OCI-M2 (cell line): Measurements from ENCODE around the gene PPIL6.

ENCODE experiments used
- DNase-seq: peaks from one replicate; lab custom pipeline; 2025; ENCODE audit not compliant: unreplicated experiment; lab: John Stamatoyannopoulos, UW

The PPIL6 gene

DNA sequence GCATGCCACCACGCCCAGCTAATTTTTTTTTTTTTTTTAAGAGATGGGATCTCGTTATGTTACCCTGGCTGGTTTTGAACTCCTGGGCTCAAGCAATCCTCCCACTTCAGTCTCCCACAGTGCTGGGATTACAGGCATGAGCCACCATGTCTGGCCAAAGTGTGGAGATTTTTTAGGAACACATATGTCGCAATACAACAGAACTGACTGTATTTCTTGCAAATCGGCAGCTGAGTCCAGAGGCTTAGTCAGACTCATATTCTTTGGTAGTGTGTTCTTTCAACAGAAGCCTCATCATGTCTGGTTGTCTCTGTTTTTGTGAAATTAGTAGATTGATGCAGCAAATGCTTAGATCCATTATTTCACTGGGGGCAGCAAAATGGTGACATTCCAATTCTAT lies 34.2 kb downstream of the PPIL6 start:
- DNase-seq, result no peak

DNA sequence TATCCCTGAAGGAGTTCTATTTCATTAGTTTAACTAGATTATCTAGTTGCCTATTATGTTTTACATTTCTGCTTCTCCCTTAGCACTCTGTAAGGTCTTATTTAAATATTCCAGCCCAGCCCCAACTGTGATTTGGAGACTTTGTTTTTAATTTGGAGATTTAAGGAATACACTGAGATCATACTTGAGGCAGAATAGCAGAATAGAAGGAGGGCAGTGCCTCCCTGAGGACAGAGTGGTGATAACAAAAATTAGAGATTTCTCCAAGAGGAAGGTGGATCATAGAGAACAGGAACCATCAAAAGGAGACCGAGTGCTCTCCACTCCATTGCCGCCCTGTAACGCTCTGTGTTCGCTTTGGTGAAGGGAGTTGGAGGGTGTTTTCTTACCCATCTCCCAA lies 43.4 kb downstream of the PPIL6 start:
- no peak for DNase-seq

DNA sequence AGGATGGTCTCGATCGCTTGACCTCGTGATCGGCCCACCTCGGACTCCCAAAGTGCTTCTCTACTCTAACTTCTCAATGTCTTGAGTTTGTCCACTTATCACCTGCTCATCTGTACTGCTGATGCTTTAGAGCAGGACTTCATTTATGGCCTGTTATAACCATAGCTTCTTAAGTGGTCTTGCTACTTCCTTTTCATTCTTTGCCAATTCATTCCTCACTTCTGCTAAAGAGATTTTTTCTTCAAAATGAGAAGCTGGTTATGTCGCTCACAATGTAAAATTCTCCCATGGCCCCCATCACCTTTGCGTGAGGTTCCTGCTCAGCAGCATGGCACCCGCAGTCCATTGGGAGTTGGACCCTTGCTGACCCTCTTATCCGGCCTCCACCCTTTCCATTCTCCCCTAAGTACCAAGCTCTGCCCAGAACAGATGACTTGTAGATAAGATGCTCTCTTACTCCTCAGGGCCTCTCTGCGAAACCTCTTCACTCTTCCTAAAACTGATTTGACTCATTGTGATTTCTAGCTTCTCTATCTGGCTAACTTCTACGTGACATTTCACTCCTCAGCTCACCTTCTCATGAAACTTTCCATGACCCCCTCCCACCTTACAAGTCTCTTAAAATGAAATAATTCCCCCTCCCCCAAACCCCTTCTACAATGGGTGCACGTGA lies 44.2 kb downstream of the PPIL6 start:
- DNase-seq, result no peak

DNA sequence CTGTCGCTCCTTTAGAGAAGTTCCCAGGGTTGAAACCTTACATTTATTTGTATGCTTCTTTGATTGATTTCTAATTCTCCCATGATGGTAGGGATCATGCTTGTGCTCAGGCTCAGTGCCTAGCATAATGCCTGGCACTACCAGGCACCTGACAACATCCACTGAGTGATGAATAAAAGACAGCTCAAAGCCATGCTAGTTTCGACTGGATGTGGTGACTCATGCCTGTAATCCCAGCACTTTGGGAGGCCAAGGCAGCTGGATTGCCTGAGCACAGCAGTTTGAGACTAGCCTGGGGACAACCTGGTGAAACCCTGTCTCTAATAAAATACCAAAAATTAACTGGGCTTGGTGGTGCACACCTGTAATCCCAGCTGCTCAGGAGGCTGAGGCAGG lies 46.5 kb downstream of the PPIL6 start:
- no peak for DNase-seq

DNA sequence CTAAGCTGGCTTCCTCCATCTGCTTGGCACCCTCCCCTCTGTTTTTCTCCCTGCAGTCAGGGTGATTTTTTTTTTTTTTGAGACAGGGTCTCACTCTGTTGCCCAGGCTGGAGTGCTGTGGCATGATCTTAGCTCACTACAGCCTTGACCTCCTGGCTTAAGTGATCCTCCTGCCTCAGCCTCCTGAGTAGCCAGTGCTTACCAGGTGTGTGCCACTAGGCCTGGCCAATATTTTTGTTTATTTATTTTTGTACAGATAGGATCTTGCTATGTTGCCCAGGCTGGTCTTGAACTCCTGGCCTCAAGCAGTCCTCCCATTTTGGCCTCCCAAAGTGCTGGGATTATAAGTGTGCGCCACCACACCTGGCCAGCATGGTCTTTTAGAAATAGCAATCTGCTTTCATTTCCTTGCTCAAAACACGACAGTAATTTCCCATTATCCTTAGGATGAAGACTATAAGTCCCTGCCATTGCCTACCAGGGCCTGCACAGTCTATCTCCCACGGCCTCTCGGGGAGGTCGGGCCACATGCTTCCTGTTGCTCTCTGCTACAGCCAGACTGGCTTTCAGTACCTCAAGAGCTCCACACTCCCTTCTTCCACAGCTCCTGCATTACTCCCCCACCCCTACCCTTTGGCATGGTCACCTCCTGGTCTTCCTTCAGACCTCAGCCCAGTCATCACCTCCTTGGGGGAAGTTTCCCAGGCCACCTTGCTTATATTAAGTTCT lies 47.1 kb downstream of the PPIL6 start:
- DNase-seq, result no peak

DNA sequence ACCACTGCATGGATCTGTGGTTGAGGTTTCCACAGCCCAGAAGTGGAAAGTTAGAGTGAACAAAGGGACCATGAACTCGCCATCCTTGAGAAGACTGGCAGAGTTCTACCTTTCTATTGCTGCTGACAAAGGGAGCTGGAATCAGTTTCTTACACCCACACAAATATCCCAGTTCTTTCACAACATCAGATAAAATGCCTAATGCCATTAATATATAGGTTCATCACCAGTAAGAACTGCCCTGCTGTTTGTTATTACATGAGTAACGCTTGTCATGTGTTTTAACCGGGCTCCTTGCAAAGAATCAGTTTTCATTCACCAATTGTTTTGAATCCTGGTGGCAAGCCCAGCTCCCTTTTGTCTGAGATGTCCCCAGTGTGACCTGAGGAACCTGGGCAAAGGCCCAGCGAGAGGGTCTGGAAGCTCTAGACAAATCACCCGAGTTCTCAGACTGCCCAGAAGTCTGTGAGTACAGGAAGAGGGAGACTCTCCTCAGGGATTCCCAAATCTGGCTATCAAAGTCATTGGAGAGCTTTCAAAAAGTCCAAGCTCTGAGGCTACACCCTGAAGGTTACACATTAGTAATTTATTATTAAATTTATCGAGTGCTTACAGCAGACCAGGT lies 50.7 kb downstream of the PPIL6 start:
- no peak for DNase-seq

DNA sequence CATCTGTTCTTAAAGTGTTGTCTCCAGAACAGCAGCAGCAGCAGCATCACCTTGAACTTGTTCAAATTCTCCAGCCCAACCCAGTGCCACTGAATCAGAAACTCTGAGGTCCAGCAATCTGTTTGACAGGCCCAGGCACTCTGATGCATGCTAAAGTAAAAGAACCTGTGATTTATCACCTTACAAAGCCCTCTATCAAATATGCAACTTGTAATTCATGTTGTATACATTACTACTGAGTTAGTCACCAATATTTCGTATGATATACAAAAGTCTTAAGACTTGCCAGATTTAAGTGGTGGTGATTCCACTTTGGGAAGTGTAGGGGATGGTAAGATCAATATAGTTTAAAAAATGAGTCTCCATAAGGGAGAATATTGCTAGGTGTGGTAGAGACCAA lies 52.2 kb downstream of the PPIL6 start:
- no peak for DNase-seq

DNA sequence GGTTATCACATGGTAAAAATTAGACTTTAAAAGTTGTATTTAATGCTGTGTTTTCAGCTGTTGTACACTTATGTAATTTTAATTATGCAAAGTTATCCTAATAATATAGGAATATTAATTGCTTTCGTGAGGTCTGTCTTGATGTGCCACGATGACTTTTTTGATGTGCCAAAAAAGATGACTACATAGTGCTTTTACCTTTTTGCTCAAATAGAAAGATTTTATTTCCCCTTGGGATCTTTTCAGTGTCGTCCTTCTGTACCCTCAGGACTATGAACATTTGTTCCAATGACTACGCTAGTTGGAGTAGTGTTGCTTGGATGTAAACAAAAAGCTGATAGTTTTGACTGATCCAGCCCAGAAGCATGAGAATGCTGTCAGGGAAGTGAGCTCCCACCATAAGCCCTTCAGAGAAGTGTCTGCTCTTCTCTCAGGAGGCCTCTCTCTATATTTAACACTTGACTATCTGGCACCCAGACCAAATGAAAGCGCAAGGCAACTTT lies 56.9 kb downstream of the PPIL6 start:
- DNase-seq, result no peak

DNA sequence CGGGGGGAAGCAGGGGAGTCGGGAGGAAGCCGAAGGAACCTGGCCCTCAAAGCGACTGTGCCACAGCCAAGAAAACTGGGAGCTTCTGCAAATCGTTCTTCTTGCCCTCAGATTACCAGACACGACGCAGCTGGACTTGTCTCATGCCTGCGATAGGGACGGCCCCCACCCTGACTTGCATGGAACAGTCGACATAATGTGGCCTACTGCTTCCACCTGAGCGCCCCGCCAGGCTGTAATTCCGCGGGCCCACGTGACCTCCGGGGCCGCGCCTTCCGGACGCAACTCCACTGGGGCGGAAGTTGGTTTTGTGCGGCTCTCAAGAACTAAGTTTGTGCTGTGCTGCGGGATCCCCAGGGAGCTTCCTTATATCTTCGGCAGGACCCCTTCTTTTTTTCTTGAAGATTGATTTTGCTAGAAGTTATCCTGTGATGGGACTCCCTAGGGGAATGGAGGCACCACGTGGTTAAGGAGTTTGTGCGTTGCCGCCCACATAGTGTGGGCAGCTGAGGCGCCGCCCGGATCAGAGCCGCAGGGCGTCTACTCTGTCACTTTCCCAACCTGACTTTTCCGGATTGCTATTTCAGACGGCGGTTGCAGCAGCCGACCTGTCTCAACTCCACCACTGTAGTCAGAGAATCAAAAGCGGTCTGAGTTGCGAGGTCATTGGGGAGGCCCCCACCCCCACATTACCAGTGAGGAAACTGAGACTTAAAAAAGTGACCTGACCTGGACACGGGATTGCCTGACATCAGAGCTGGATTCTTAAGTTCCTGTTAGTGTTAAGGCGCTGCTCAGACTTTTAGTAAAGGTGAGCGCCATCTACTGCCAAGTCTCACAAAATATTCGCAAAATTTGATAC lies 57.6 kb downstream of the PPIL6 start:
- peak; percentile 94 for DNase-seq

DNA sequence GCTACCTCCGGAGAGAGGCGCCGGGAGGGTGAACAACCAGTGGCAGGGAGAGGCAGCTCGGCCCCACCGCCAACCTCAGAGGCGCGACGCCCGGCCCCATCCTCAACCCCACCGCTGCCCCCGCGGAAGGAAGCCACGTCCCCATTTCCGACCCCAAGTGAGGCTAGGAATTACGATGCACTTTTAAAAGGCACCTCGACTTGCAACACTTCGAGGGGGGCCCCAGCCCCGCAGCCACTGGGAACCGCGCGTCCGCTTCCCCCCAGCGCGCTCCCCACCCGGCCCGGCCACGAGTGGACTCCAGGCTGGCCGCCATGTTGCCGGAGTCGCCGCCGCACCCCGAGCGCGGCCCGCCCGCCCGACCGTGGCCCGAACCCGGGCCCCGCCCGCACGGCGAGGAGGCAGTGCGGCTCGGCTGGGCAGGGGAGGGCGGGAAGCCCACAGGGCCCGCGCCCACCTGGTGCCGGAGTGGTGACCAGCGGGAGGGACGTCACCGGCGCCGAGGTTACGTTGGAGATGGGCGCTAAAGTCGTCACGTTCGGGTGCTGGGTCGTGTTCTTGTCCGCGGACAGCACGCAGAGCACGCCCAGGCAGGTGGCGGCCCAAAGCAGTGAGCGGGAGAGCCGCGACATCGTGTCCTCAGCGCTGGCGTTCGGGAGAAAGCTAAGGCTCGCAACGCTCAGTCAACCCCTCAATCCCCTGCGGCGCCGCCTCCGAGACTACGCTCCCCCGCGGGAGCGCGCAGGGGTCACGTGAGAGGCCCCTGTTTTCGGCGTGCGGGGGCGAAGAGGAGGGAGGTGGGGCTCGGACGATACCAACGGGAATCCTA lies 58.5 kb downstream of the PPIL6 start, which contains the start of gene CD164:
Gene CD164, minus strand, starts transcription at position 721 of the 829 bp plus-strand sequence. Its CDS starts 89 bp downstream, at position 632.
- no peak for DNase-seq

DNA sequence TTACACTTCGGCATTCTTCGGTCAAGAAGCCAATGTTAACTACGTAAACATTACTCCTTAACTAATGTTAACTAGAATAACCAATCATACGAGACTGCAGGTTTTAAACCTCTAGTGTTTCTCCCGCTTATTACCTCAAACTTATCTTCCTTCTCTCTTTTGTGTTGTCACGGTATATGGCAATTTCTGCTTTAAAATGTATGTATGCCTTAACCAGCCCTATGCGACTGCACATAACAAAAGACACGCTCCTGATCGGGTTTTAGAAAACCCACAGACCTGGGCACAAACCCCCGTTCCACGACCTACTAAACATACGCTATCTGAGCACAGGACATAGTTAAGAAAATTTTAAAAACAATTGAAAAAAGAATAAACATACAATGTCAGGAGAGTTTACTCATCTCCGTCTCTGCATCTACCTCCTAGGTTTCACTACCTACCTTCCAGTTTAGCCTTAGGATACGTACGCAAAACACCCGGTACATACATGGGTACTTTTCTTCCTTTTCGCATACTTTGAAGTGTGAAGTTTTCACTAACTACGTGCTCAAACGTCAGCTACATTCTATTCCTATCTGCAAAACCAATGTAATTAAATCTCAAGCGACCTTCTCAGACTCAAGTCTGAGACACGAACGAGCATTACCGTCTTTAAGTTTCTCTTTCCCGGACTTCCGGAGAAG lies 59.2 kb downstream of the PPIL6 start:
- no peak for DNase-seq

DNA sequence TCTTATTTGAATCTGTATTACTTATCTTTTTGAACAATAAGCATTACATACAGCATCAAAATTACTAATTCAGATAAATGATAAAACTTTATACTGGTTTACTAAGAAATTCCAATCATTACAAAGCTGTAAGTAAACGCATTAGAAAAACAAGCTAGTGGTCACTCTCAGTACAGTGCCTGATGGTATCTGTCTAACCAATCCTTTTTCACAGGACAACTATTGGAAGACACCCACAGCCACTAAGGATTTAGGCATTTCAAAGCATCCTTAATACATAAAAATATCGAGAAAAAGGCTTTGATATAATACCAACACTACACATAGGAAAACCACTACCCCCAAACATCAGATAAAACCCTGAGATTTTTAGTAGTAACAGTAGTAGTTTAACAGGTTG lies 60.7 kb downstream of the PPIL6 start:
- no peak for DNase-seq

DNA sequence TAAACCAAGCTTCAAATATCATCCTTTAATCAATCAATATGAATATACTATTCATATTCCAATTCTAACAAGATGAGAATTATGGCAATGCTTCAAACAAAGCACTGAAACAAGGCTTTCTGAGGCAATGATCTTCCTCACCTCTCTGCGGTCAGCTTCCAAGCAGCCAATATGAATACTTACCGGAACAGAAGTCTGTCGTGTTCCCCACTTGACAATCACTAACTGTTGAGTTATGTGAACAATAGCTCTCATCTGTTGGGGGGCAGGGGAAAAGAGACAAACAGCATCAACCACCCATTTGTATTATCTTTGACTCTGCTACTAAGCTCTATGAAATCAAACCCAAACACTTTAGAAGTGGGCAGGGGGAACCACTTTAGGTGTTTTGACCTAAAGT lies 62.7 kb downstream of the PPIL6 start:
- no peak for DNase-seq

DNA sequence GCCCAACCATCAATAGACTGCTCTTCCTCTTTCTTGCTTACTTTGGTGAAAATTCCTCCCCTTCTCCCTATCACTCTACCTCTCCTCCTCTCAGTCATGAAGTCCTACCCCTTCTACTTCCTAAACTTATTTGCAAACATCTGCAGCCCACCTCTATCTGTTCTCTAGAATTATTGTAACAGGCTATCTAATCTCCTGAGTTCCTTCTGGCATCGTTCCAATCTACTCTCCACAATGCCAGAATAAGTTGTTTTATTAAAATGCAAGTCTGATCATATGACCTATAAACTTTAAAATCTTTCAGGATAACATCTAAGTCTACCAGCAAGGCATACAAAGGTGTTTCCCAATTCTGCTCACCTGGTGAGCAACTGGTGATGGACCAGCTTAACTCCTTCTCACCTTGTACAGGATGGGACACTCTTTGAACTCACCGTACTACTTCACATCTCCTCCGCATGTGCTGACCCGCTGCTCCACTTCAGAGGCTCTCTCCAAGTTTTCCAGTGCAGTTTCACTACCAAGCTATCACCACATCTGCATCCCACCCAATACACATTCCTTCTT lies 66.0 kb downstream of the PPIL6 start:
- DNase-seq, result no peak

DNA sequence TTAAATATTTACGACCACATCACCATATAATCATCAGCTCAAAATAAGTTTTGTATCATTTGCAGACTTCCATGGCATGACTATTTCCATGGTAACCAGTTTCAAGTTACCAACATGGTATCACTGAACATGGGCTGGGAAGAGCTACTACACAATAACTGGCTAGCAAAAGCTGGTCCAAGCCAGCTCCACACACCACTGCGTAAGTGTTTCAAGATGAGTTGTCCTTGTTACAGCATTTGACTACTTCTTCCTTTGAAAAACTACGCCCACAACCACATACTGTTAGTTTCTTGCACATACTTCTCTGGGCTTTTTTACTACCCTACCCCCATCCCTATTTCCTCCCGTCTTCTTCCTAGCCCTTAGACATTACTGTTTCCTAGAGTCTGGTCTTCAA lies 66.7 kb downstream of the PPIL6 start:
- DNase-seq, result no peak

DNA sequence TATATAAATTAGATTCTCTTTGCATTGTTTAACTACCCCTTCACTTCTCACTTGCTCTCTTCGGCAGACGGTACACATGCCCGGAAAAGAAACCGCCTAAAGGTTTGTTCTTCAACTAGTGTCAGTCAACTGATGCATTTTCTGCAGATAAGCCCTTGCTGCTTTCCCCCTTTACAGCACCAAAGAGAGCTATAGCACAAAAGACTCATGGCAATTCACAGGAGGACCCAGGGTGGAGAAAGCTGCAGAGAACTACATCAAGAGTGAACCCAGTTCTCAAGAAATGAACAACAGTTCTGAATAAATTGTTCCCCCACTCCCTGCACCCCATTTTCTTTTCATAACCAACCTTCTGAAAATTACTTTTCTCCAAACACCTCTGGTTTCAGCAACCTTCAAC lies 67.1 kb downstream of the PPIL6 start:
- DNase-seq, result no peak

DNA sequence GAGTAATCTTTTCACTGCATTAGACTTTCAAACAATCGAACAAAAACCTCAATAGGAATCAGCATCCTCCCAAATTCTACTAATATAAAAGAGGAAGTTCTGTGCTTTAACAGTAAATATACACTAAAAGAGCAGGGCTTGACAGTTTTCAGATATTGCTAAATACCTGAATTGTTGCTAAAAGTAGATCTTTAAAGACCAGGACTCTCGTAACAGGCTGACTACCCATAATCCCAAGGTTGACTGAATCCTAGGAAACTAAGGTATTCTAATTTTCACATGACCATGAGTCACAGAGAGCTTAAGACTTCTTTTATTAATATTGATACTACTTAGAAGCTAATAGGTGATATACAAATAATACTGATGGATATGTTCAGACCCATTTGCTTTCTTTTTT lies 68.3 kb downstream of the PPIL6 start:
- no peak for DNase-seq

DNA sequence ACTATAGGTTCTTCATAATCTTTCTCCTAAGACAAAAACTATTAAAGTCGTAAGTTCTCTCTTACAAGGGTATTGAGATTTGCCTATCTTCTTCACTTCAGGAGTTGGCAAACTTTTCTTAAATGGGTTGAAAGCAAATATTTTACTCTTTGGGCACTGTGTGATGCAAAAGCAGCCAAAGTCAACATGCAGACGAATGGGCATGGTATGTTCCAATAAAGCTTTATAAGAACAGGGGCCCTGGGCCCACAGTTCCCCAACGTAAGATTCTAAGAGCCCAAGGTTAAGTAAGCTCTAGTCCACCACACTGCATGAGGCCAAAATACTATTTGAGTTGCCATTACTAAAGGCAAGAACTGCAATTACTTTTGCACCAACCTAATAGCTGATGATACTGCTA lies 69.6 kb downstream of the PPIL6 start:
- DNase-seq, result no peak

DNA sequence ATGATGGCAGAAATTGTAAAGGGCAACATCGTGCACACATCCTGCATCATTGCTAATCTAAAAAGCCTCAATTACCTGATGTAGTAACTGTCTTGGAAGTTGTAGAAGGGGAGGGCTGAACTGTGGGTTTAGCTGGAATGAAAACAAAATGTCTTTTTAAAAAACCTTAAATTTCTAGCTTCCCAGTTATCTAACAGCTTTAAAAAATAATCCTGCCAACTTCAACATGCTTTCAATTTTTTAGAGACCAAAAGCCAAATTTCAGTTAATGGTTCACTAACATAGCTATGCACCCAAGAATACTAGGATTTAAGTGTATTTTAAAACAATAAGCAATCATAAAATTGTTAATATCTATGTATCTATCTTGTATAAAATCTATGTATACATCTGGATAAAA lies 70.1 kb downstream of the PPIL6 start:
- DNase-seq, result no peak
